Adrenal gland (tissue), 12 donors: ENCODE results near the gene MKNK1. TPM values are rescaled to one million over a fixed set of nuclear protein-coding genes. Genes with fewer than 3 reads are reported as not detected.

Experiments used
- DNase-seq, 7 donors: peaks; one replicate each; pipeline ENCODE4 v3.0.0-alpha.2; 2019 to 2020
- H3K27ac ChIP-seq, 5 donors: fragments of 200-600 bp; sonication (generic) in 4 of 5; 1 replicate in 3 of 5; 2 replicates in 2 of 5; pipeline versions ENCODE4 v1.5.1 to v1.8.0; 2016 to 2020; ENCODE audit warnings: mild to moderate bottlenecking in 1 of 5
- H3K27me3 ChIP-seq: fragments of 200-600 bp; 2 replicates; pipeline ENCODE4 v1.8.0; 2021
- H3K36me3 ChIP-seq, 2 donors: fragments of 200-600 bp; replicated peaks in 1 of 2; 1 replicate in 1 of 2; 2 replicates in 1 of 2; pipeline versions ENCODE4 v1.5.1 to v1.8.0; 2018 to 2022
- H3K4me1 ChIP-seq, 2 donors: fragments of 200-600 bp; replicated peaks in 1 of 2; 1 replicate in 1 of 2; 2 replicates in 1 of 2; pipeline versions ENCODE4 v1.5.1 to v1.8.0; 2018 to 2021
- H3K4me3 ChIP-seq, 4 donors: fragments of 200-600 bp; sonication (generic) in 3 of 4; one replicate each; pipeline ENCODE4 v1.5.1; 2016 to 2018
- H3K9me3 ChIP-seq, 3 donors: fragments of 200-600 bp; sonication (generic) in 1 of 3; replicated peaks in 1 of 3; 1 replicate in 2 of 3; 2 replicates in 1 of 3; pipeline versions ENCODE4 v1.5.1 to v1.8.0; 2016 to 2021
- CTCF ChIP-seq, 6 experiments: fragments of 450-650 bp in 4 of 6; fragments of 200-600 bp in 2 of 6; sonication (generic) in 1 of 6; IDR thresholded peaks; 1 replicate in 5 of 6; 2 replicates in 1 of 6; pipeline versions ENCODE4 v1.5.1 to v1.8.0; 2016 to 2021; ENCODE audit warnings: antibody characterized with exemption in 6 of 6, mild to moderate bottlenecking in 2 of 6, moderate library complexity in 1 of 6
- POLR2A ChIP-seq, 2 donors: fragments of 450-650 bp; IDR thresholded peaks; one replicate each; pipeline ENCODE4 v1.6.1; 2017; ENCODE audit warnings: antibody characterized with exemption in 2 of 2, mild to moderate bottlenecking in 2 of 2, moderate library complexity in 1 of 2
- WGBS, 4 donors: extraction: QIAGEN DNeasy Blood & Tissue Kit in 2 of 4; methylation state at CpG; one replicate each; pipeline versions ENCODE4 v1.1.5 to v1.1.7; 2013 to 2017; 5-methylcytosine and 5-hydroxymethylcytosine counted together
- intact Hi-C, 2 donors: fragments of 100-400 bp; cut with DNase I; formaldehyde crosslinking; loops; one replicate each; pipeline versions ENCODE4 v1.14.1 to v1.15.0; 2022 to 2023
- polyA plus RNA-seq, 3 donors: library from polyadenylated mRNA; stranded (reverse); fragments of 200-250 nt in 2 of 3; fragments of 350-450 nt in 1 of 3; fragmentation: Illumina TruSeq in 1 of 3; extraction: RNeasy Lipid Tissue Mini Kit (QIAGEN cat#74804) in 1 of 3; gene quantifications; one replicate each; pipeline ENCODE4 v1.2.3, GENCODE V29; 2013 to 2014
- total RNA-seq, 9 donors: library from RNA; depleted of rRNA in 4 of 9; stranded (reverse); fragments of >200 nt in 4 of 9; fragments of 120-200 nt in 1 of 9; fragmentation: NEBNext Ultra II Directional in 1 of 9; extraction: Animal tissue kit (Norgen Biotek cat#: 25700) in 1 of 9; gene quantifications; one replicate each; pipeline versions ENCODE4 v1.1.0 to v1.2.4, GENCODE V29; 2013 to 2023
- donor health status: healthy with polysubstance abuse.
- donor health status: Bipolar disorder and iron deficiency.
- donor health status: DM: yes; HTN: yes; CAD: no.
- donor health status: DM: no; HTN: no; CAD: no.
- donor health status: DM: no; HTN: no; CAD: no.
- donor health status: DM: yes; HTN: yes; CAD: no.

MKNK1 gene
- total and polyA plus RNA-seq, 12 donors: 29.6 to 83.0 (median 46.5) TPM

GRCh38 chr1:46551597-46552095, 52.4 kb downstream of the MKNK1 start, which contains the start of gene KNCN:
Gene KNCN (minus strand): TSS chr1:46551647. CDS start chr1:46551215, 432 bp downstream.
- Histone ChIP-seq H3K27ac (no peak within 1 kb of the TSS), H3K4me3 (no peak within 1 kb of the TSS), H3K9me3 (no peaks in the 10 kb centered on the region), H3K27me3 (no peaks in the 10 kb centered on the region), H3K4me1 (no peaks in the 10 kb centered on the region), H3K36me3 (no peaks in the 10 kb centered on the region)
- intact Hi-C loops: no loop called here
- peak in 1 of 7 donors; percentile 6 for DNase-seq
- WGBS, 4 donors: 70 to 90% (median 78%) methylated on average over 1 to 6 of the region's 6 CpGs
- TF ChIP-seq CTCF (IDR thresholded peaks at IDR 0.05) (no peak), POLR2A (IDR thresholded peaks at IDR 0.05) (no peak)

DNA sequence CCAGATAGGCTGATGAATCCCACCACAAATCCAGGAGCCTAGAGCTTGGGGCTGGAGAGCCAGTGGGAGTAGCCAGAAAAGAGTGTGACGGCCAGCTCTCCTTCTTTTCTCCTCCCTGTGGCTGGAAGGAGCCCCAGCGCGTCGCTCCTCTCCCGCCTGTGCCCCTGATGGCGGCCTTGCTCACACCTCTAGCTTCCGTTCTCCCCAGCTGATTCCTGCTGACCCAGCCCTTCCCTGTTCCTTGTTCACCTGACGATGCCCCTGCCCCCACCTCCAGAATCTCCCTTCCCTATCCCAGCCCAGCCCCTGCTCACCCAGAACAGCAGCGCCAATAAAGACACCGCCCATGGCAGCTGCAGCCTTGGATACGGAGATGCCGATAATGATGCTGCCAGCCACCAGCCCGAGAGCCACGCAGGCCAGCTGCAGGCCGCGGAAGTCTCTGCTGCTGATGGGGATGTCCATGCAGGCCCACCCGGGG, 53.3 kb downstream of the MKNK1 start:
- no peak overlapping the region for H3K4me3 ChIP-seq
- 58 to 72% (median 69%) methylated on average over 14 to 17 of the region's 17 CpGs for WGBS, 4 donors
- H3K4me1 ChIP-seq: no peaks in the 10 kb centered on the region
- H3K27ac ChIP-seq: no peak overlapping the region
- peaks cover under 1% of the 10 kb centered on the region for H3K27me3 ChIP-seq
- intact Hi-C loops: no loop called here
- no peaks in the 10 kb centered on the region for H3K36me3 ChIP-seq
- no peaks in the 10 kb centered on the region for H3K9me3 ChIP-seq
- peak in 1 of 7 donors; percentile 4 for DNase-seq
- no peak for TF ChIP-seq POLR2A (IDR thresholded peaks at IDR 0.05)
- no peak for TF ChIP-seq CTCF (IDR thresholded peaks at IDR 0.05)

DNA sequence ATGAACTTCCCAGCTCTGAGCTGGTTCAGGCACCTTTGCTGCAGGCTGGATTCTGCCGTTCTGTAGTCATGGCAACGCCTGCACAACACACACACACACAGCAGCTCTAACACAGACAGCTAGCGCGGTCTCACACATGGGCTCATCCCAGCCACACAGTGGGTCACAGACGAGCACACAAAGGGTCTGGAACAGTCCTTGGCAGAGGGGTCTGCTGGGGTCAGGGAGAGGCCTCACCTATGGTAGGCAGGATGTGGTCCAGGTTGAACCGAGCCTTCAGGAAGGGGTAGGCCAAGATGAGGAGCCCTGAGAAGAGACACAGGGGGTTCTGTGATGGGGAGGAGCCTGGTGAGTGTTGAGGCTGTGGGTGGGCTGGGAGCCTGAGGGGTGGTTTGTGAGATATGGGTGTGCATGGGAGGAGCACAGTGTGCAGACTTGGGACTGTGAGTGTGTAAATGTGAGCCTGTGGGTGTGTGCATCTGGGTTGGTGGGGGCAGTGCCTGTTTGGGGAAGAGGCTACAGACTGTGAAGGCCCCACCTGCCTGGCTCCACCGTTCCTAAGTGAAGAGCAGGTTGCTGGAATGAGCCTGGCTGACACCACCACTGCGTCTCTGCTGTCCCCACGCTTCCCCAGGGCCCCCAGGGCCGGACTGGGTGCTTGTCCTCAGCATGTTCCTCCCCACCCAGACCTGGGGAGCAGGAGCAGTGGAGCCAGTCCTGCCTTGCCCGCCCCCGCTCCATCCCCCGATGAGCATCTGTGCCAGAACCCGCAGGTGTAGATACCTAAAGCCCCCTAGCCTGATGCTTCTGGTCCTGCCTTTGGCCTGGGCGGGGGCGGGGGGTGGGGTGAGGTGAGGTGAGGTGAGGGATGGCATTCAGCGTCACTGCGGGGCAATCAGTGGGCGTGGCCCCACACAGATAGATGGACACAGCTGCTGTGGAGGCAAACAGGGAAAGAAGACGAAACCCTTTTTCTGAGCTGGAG, 54.1 kb downstream of the MKNK1 start:
- 42 to 54% (median 54%) methylated on average over 16 to 20 of the region's 20 CpGs for WGBS, 4 donors
- intact Hi-C loops: no loop called here
- Histone ChIP-seq H3K27me3 (peaks cover 7% of the 10 kb centered on the region), H3K4me1 (no peaks in the 10 kb centered on the region), H3K4me3 (no peak overlapping the region), H3K27ac (no peak overlapping the region), H3K36me3 (no peaks in the 10 kb centered on the region), H3K9me3 (no peaks in the 10 kb centered on the region)
- peak in 2 of 7 donors; percentile 4 to 83 for DNase-seq
- no peak for TF ChIP-seq CTCF (IDR thresholded peaks at IDR 0.05)
- TF ChIP-seq POLR2A (IDR thresholded peaks at IDR 0.05): no peak
